Adrenal gland (tissue), 5 donors: ENCODE results near the gene MAFF.

Experiments
- CTCF ChIP-seq, 6 experiments: fragments of 450-650 bp in 4 of 6; fragments of 200-600 bp in 2 of 6; sonication (generic) in 1 of 6; IDR thresholded peaks; 1 replicate in 5 of 6; 2 replicates in 1 of 6; pipeline versions ENCODE4 v1.5.1 to v1.8.0; 2016 to 2021; ENCODE audit warnings: antibody characterized with exemption in 6 of 6, mild to moderate bottlenecking in 2 of 6, moderate library complexity in 1 of 6
- POLR2A ChIP-seq, 2 donors: fragments of 450-650 bp; IDR thresholded peaks; one replicate each; pipeline ENCODE4 v1.6.1; 2017; ENCODE audit warnings: antibody characterized with exemption in 2 of 2, mild to moderate bottlenecking in 2 of 2, moderate library complexity in 1 of 2
- donor health status: DM: no; HTN: no; CAD: no.

DNA sequence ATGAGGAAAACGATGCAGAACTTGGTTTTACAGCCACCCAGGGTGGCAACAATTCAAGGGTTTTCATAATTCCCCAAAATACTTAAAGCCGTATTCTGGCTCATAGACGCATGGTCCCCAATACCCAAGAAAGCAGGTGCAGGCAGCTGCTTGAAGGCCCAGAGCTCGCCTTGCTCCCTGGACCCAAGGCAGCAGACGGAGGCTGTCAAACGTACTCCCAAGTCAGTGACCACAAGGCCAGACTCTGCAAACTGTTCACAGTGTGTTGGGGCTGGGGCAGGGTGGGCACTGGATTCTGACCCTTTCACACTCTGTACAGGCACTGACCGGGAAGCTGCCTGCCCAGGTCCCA, 49.5 kb downstream of the MAFF start:
- TF ChIP-seq CTCF (IDR thresholded peaks at IDR 0.05) (no peak), POLR2A (IDR thresholded peaks at IDR 0.05) (no peak)
